Heart left ventricle (tissue), 16 donors: ENCODE measurements around the gene HOXC10. TPM values are rescaled to one million over a fixed set of nuclear protein-coding genes. Genes with fewer than 3 reads are reported as not detected.
A peak's percentile ranks its signal among the peaks of the same experiment; 100 is the strongest.

Source experiments
- ATAC-seq, 4 donors: fragments of 200-7000 bp; cut with Tn5 transposase; one replicate each; pipeline ENCODE4 v1.9.1; 2020 to 2022; ENCODE audit warnings: moderate library complexity in 4 of 4, mild to moderate bottlenecking in 3 of 4, moderate number of reproducible peaks in 1 of 4
- DNase-seq, 5 donors: peaks; one replicate each; pipeline ENCODE4 v3.0.0-alpha.2; 2020
- H3K27ac ChIP-seq, 12 donors: fragments of 200-600 bp; sonication (generic) in 4 of 12; one replicate each; pipeline versions ENCODE4 v1.5.0 to v1.8.0; 2016 to 2022; ENCODE audit warnings: mild to moderate bottlenecking in 2 of 12
- H3K27me3 ChIP-seq, 9 donors: fragments of 200-600 bp; sonication (generic) in 2 of 9; one replicate each; pipeline versions ENCODE4 v1.5.1 to v1.8.0; 2016 to 2022; ENCODE audit warnings: mild to moderate bottlenecking in 3 of 9
- H3K36me3 ChIP-seq, 9 donors: fragments of 200-600 bp; sonication (generic) in 2 of 9; one replicate each; pipeline versions ENCODE4 v1.5.0 to v1.8.0; 2018 to 2022; ENCODE audit warnings: mild to moderate bottlenecking in 2 of 9
- H3K4me1 ChIP-seq, 12 donors: fragments of 200-600 bp; sonication (generic) in 4 of 12; one replicate each; pipeline versions ENCODE4 v1.5.0 to v1.8.0; 2016 to 2022; ENCODE audit warnings: mild to moderate bottlenecking in 3 of 12
- H3K4me3 ChIP-seq, 12 donors: fragments of 200-600 bp; sonication (generic) in 4 of 12; one replicate each; pipeline versions ENCODE4 v1.5.0 to v1.8.0; 2017 to 2022; ENCODE audit warnings: mild to moderate bottlenecking in 9 of 12, moderate library complexity in 4 of 12
- H3K9me3 ChIP-seq, 12 donors: fragments of 200-600 bp; sonication (generic) in 4 of 12; one replicate each; pipeline versions ENCODE4 v1.5.0 to v1.8.0; 2016 to 2022; ENCODE audit warnings: mild to moderate bottlenecking in 1 of 12
- POLR2A ChIP-seq, 2 donors: fragments of 450-650 bp; IDR thresholded peaks; one replicate each; pipeline ENCODE4 v1.6.1; 2017; ENCODE audit warnings: antibody characterized with exemption in 2 of 2, mild to moderate bottlenecking in 2 of 2, moderate library complexity in 2 of 2
- WGBS, 4 donors: extraction: QIAGEN DNeasy Blood & Tissue Kit in 2 of 4; methylation state at CpG; one replicate each; pipeline versions ENCODE4 v1.1.5 to v1.1.7; 2013 to 2018; 5-methylcytosine and 5-hydroxymethylcytosine counted together
- intact Hi-C, 10 donors: fragments of 100-400 bp; cut with DNase I; formaldehyde crosslinking; loops; one replicate each; pipeline versions ENCODE4 v1.11.1 to v1.14.2; 2022
- long read RNA-seq, 3 donors: library from polyadenylated mRNA; unstranded; transcript quantifications; one replicate each; pipeline ENCODE4 v2.0.0, GENCODE V29; 2020 to 2021
- polyA plus RNA-seq, 2 donors: library from polyadenylated mRNA; stranded (reverse); fragments of 200-250 nt; gene quantifications; one replicate each; pipeline ENCODE4 v1.2.3, GENCODE V29; 2013
- total RNA-seq, 9 donors: library from RNA; depleted of rRNA in 2 of 9; stranded (reverse); fragments of >200 nt in 2 of 9; fragmentation: NEBNext Ultra II Directional in 3 of 9; extraction: Animal tissue kit (Norgen Biotek cat#: 25700) in 3 of 9; gene quantifications; one replicate each; pipeline versions ENCODE4 v1.1.0 to v1.2.4, GENCODE V29; 2016 to 2023
- TF ChIP-seq, protein P1 (sequence below), 12 donors: fragments of 200-600 bp; sonication (generic) in 4 of 12; IDR thresholded peaks; one replicate each; pipeline versions ENCODE4 v1.5.0 to v1.8.0; 2018 to 2022; ENCODE audit warnings: antibody characterized with exemption in 12 of 12, mild to moderate bottlenecking in 5 of 12
- donor health status: ischemic (EF 13 %, LVEDD 7.1; RV severe dilation, severe dysfunction).
- donor health status: healthy with polysubstance abuse.
- donor health status: DM: no; HTN: yes; CAD: no.
- donor health status: DM: no; HTN: no; CAD: no.
- donor health status: ischemic (EF 25% LVEDD 6.9; RV normal size, moderate dysfunction).
- donor health status: ischemic (EF 25% LVEDD 5.7; RV mildly dilated, moderate dysfunction).
- donor health status: healthy.
- donor health status: DM: yes; HTN: yes; CAD: no.
- donor health status: ischemic (EF 35%, LVEDD 5.7; RV mildly dilated, moderate dysfunction).
- donor health status: nonischemic (EF 11% LVEDD 7.7; RV severe dilation, severe dysfunction).
- donor health status: DM: yes; HTN: yes; CAD: no.
- donor health status: PGD.
- donor health status: ischemic (EF 29% LVEDD 5.4; RV normal size, mild dysfunction).
- donor health status: nonischemic (EF 23%, LVEDD 6.1; RV moderate dilation, normal function).

The HOXC10 gene
- total RNA-seq (not detected), polyA plus RNA-seq (not detected)
- long read RNA-seq, donor 1: 0 reads
- long read RNA-seq, donor 2: 0 reads
- long read RNA-seq, donor 3: 0 reads

DNA sequence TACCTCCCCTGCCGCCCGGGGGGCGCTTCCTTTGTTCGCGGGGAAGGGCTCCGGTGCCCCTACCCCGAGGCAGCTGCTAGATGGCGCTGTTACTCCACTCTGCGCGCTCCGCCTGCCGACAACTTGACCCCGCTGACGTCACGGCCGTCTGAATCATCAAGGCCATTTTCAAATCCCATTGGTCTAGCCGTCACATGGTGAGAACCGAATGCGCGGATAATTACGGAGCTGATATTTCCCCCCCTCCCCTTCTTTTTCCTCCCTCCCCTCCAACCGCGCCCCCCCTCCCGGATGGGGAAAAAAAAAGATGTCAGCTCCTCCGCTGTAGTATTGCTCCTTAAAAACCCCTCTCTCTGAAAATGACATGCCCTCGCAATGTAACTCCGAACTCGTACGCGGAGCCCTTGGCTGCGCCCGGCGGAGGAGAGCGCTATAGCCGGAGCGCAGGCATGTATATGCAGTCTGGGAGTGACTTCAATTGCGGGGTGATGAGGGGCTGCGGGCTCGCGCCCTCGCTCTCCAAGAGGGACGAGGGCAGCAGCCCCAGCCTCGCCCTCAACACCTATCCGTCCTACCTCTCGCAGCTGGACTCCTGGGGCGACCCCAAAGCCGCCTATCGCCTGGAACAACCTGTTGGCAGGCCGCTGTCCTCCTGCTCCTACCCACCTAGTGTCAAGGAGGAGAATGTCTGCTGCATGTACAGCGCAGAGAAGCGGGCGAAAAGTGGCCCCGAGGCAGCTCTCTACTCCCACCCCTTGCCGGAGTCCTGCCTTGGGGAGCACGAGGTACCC is at the start of gene HOXC10:
HOXC10 (plus strand) TSS at position 246 of the 791 bp plus-strand sequence; CDS start at position 360, 114 bp downstream.
- no peak within 1 kb of the TSS for H3K27ac ChIP-seq
- peak within 1 kb of the TSS in 5 of 12 donors; percentile 5 to 15 (median 7) for H3K4me3 ChIP-seq
- 4 to 8% (median 5%) methylated on average over 35 to 55 of the region's 55 CpGs for WGBS, 4 donors

DNA sequence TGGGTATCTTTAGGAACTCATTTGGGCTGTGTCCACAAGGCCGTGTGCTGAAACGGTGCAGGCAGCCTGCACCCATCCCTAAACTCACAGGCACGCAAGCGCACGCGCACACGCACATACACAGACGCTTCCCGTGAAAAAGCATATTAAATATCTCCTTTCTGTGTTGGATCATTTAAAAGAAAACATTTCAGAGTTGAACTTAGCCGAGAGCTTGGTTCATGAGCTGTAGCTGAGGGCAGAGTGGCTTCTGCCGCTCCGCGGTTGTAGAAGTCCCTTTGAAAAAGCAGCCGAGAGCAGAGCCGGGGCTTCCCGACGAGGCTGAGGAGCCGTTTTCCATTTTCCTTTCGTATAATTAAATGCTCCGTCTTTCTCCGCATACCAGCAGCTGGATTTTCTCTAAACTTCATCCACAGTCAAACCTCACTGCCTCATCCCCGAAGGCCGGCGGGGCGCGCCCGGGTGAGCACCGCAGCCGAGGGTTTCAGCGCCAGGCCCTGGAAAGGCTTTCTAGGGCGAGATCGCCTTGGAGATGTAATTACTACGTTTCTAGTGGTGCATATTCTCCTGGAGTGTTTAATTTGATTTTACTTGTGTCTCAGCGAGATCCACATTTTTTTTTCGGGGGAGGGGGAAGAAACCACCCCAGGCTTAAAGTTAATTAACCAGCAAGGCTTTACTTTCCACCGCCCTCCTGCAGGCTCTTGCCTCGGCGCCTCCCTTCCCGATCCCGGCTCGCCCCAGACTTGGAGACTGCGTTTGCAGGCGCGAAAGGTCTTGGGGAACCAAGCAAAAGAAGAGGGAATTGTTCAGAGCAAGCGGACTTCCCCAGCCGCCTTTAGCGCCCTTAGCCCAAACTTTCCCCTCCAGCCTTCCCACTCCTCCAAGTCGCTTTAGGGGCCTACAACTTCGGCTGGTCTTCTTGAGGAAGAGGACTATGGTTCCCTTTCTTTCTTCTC is 49.3 kb upstream of the HOXC10 start:
- intact Hi-C loops: no loop called here
- H3K27ac ChIP-seq: no peak overlapping the region
- no peaks in the 10 kb centered on the region for H3K9me3 ChIP-seq
- H3K36me3 ChIP-seq: no peaks in the 10 kb centered on the region
- no peak for ATAC-seq
- TF ChIP-seq, protein P1, sequence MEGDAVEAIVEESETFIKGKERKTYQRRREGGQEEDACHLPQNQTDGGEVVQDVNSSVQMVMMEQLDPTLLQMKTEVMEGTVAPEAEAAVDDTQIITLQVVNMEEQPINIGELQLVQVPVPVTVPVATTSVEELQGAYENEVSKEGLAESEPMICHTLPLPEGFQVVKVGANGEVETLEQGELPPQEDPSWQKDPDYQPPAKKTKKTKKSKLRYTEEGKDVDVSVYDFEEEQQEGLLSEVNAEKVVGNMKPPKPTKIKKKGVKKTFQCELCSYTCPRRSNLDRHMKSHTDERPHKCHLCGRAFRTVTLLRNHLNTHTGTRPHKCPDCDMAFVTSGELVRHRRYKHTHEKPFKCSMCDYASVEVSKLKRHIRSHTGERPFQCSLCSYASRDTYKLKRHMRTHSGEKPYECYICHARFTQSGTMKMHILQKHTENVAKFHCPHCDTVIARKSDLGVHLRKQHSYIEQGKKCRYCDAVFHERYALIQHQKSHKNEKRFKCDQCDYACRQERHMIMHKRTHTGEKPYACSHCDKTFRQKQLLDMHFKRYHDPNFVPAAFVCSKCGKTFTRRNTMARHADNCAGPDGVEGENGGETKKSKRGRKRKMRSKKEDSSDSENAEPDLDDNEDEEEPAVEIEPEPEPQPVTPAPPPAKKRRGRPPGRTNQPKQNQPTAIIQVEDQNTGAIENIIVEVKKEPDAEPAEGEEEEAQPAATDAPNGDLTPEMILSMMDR (IDR thresholded peaks at IDR 0.05): no peak
- TF ChIP-seq POLR2A (IDR thresholded peaks at IDR 0.05): no peak
- peak overlapping the region in 2 of 12 donors; percentile 4 to 24 for H3K4me3 ChIP-seq
- whole genome bisulfite sequencing, 4 donors: 4 to 6% (median 5%) methylated on average over 49 of the region's 49 CpGs
- H3K27me3 ChIP-seq: peaks cover 67 to 100% (median 99%) of the 10 kb centered on the region in 9 donors
- peaks cover 0 to 25% (median 0%) of the 10 kb centered on the region in 12 donors for H3K4me1 ChIP-seq
- no peak for DNase-seq

More for the DNA sequence above, at the start of gene HOXC10:
- H3K4me1 ChIP-seq: peaks cover 0 to 27% (median 13%) of the 10 kb centered on the region in 12 donors
- no peaks in the 10 kb centered on the region for H3K36me3 ChIP-seq
- H3K27me3 ChIP-seq: peaks cover 69 to 100% (median 98%) of the 10 kb centered on the region in 9 donors
- DNase-seq (peak; percentile 50 to 83 (median 79)), ATAC-seq (peak in 3 of 4 donors; percentile 53 to 77 (median 72))
- intact Hi-C loops: loop anchor here in 1 of 10 donors (5.0 kb wide), 1 partner anchor 208 kb away; no protein-coding TSS in a partner anchor
- H3K9me3 ChIP-seq: no peaks in the 10 kb centered on the region
- TF ChIP-seq, protein P1 (IDR thresholded peaks at IDR 0.05): peak in 10 of 12 donors; percentile 8 to 52 (median 32)
- TF ChIP-seq POLR2A (IDR thresholded peaks at IDR 0.05): no peak

DNA sequence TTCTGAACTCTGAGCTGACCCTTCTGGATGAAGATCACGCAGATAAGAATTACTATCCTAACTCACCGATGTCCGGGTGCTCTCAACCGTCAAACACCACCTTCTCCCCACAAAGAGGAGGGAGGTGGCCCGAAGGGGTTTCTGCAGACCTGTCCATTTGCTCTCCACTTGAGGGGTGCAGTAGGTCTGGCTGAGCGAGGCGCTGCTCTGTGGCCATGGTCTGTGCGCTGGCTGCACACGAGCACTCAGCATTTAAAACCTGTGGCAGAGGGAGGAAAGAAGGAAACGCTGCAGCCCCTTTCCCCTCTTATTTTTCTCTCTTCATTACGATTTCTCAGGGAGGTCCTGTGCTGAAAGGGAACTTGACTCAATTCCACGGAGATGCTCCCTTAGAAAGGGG is 47.8 kb upstream of the HOXC10 start:
- 9 to 18% (median 11%) methylated on average over 12 of the region's 12 CpGs for WGBS, 4 donors
- ATAC-seq (no peak), DNase-seq (no peak)
- no peaks in the 10 kb centered on the region for H3K36me3 ChIP-seq
- H3K9me3 ChIP-seq: no peaks in the 10 kb centered on the region
- H3K4me1 ChIP-seq: peaks cover 0 to 25% (median 0%) of the 10 kb centered on the region in 12 donors
- TF ChIP-seq POLR2A (IDR thresholded peaks at IDR 0.05): no peak
- TF ChIP-seq, protein P1 (IDR thresholded peaks at IDR 0.05): no peak
- peaks cover 61 to 100% (median 98%) of the 10 kb centered on the region in 9 donors for H3K27me3 ChIP-seq
- no peak overlapping the region for H3K27ac ChIP-seq
- H3K4me3 ChIP-seq: no peak overlapping the region
- intact Hi-C loops: no loop called here
